GM19238 (cell line): ENCODE measurements around the gene C1orf87.

Experiments used
- DNase-seq: peaks from one replicate; pipeline ENCODE4 v3.0.0; 2011; ENCODE audit warnings: low spot score; ENCODE audit not compliant: insufficient read length

The C1orf87 gene

GRCh38 chr1:60063561-60063960, 10.0 kb downstream of the C1orf87 start:
- DNase-seq = no peak

- DNase-seq = no peak
These were observed 14.1 kb downstream of the C1orf87 start for GRCh38 chr1:60059468-60059867.

GRCh38 chr1:60055336-60055735, 18.2 kb downstream of the C1orf87 start:
- DNase-seq = no peak

- no peak for DNase-seq
These were observed 19.2 kb downstream of the C1orf87 start for GRCh38 chr1:60054374-60054773.

- DNase-seq = no peak
These were observed 21.0 kb downstream of the C1orf87 start for GRCh38 chr1:60052601-60053000.

GRCh38 chr1:60051191-60051590, 22.4 kb downstream of the C1orf87 start:
- no peak for DNase-seq

GRCh38 chr1:60049188-60049587, 24.4 kb downstream of the C1orf87 start:
- DNase-seq = no peak

GRCh38 chr1:60044881-60045280, 28.7 kb downstream of the C1orf87 start:
- DNase-seq = no peak

GRCh38 chr1:60041783-60042182, 31.8 kb downstream of the C1orf87 start:
- DNase-seq = no peak

- DNase-seq = no peak
These were observed 35.9 kb downstream of the C1orf87 start for GRCh38 chr1:60037669-60038068.

- no peak for DNase-seq
These were observed 36.6 kb downstream of the C1orf87 start for GRCh38 chr1:60036856-60037460.

GRCh38 chr1:60035921-60036320, 37.6 kb downstream of the C1orf87 start:
- no peak for DNase-seq

- no peak for DNase-seq
These were observed 38.6 kb downstream of the C1orf87 start for GRCh38 chr1:60034999-60035398.

- DNase-seq = no peak
These were observed 40.5 kb downstream of the C1orf87 start for GRCh38 chr1:60033066-60033465.

- DNase-seq = no peak
These were observed 42.4 kb downstream of the C1orf87 start for GRCh38 chr1:60031146-60031545.

GRCh38 chr1:60025552-60025951, 48.0 kb downstream of the C1orf87 start:
- DNase-seq = no peak

GRCh38 chr1:60017508-60018205, 55.9 kb downstream of the C1orf87 start:
- DNase-seq = no peak

GRCh38 chr1:60010690-60011089, 62.9 kb downstream of the C1orf87 start:
- no peak for DNase-seq

GRCh38 chr1:60008500-60008899, 65.1 kb downstream of the C1orf87 start:
- no peak for DNase-seq

- no peak for DNase-seq
These were observed 72.9 kb downstream of the C1orf87 start for GRCh38 chr1:60000625-60001024.

GRCh38 chr1:59999746-60000145, 73.8 kb downstream of the C1orf87 start:
- DNase-seq = no peak

GRCh38 chr1:59999006-59999405, 74.6 kb downstream of the C1orf87 start:
- no peak for DNase-seq

- no peak for DNase-seq
These were observed 76.0 kb downstream of the C1orf87 start for GRCh38 chr1:59997479-59998115.
